Testis (tissue), 2 donors: ENCODE measurements around the gene DUS1L.

ENCODE experiments used
- POLR2A ChIP-seq: fragments of 450-650 bp; IDR thresholded peaks from one replicate; pipeline ENCODE4 v1.6.1; 2017; ENCODE audit warnings: antibody characterized with exemption, mild to moderate bottlenecking, moderate library complexity
- TF ChIP-seq, protein P1 (sequence below), 3 experiments: fragments of 450-650 bp in 2 of 3; fragments of 200-600 bp in 1 of 3; sonication (generic) in 1 of 3; IDR thresholded peaks; one replicate each; pipeline ENCODE4 v1.5.1; 2016 to 2019; ENCODE audit warnings: antibody characterized with exemption in 3 of 3, mild to moderate bottlenecking in 2 of 3, moderate library complexity in 1 of 3

DNA sequence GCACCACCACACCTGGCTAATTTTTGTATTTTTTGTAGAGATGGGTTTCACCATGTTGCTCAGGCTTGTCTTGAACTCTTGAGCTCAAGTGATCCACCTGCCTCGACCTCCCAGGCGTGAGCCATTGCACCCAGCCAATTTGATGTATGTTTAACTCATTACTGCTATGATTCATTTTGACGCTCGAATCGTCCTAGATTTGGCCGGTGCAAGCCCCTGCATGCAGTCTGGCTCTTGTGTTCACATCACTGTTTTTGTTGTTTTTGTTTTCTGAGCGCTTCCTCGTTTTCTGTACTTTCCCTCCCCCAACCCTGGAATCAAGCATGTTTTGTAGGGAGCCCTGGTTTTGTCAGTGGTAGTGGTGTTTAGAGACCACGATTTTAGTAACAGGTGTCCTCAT is 7.8 kb upstream of the DUS1L start:
- TF ChIP-seq, protein P1, sequence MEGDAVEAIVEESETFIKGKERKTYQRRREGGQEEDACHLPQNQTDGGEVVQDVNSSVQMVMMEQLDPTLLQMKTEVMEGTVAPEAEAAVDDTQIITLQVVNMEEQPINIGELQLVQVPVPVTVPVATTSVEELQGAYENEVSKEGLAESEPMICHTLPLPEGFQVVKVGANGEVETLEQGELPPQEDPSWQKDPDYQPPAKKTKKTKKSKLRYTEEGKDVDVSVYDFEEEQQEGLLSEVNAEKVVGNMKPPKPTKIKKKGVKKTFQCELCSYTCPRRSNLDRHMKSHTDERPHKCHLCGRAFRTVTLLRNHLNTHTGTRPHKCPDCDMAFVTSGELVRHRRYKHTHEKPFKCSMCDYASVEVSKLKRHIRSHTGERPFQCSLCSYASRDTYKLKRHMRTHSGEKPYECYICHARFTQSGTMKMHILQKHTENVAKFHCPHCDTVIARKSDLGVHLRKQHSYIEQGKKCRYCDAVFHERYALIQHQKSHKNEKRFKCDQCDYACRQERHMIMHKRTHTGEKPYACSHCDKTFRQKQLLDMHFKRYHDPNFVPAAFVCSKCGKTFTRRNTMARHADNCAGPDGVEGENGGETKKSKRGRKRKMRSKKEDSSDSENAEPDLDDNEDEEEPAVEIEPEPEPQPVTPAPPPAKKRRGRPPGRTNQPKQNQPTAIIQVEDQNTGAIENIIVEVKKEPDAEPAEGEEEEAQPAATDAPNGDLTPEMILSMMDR (IDR thresholded peaks at IDR 0.05) = no peak
- no peak for TF ChIP-seq POLR2A
